HG02678 (cell line): ENCODE data around the gene MARCHF11.

Experiments
- ATAC-seq: cut with Tn5 transposase; IDR thresholded peaks from one replicate; pipeline ENCODE4 v1.9.1; 2021; ENCODE audit warnings: mild to moderate bottlenecking, moderate library complexity; ENCODE audit not compliant: unreplicated experiment

Gene MARCHF11, protein sequence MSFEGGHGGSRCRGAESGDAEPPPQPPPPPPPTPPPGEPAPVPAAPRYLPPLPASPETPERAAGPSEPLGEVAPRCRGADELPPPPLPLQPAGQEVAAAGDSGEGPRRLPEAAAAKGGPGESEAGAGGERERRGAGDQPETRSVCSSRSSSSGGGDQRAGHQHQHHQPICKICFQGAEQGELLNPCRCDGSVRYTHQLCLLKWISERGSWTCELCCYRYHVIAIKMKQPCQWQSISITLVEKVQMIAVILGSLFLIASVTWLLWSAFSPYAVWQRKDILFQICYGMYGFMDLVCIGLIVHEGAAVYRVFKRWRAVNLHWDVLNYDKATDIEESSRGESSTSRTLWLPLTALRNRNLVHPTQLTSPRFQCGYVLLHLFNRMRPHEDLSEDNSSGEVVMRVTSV

DNA sequence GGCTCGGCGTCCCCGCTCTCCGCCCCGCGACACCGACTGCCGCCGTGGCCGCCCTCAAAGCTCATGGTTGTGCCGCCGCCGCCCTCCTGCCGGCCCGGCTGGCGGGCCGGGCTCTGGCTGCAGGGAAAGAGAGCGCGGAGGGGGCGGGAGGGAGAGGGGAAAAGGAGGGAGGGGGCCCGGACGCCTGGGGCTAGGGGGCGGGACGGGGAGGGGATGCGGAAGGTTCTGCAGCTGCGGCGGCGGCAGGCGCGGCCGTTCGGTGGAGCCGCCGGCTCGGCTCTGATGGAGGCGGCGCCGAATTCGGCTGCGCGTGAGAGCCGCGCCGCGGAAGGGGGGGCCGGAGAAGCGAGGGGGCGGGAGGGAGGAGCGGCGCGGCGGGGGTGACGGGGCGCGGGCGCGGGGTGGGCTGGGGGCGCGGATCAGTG is at the start of gene MARCHF11:
TSS of gene MARCHF11 (minus strand) at position 281 of the 425 bp plus-strand sequence. CDS start at position 65, 216 bp downstream.
- no peak for ATAC-seq

DNA sequence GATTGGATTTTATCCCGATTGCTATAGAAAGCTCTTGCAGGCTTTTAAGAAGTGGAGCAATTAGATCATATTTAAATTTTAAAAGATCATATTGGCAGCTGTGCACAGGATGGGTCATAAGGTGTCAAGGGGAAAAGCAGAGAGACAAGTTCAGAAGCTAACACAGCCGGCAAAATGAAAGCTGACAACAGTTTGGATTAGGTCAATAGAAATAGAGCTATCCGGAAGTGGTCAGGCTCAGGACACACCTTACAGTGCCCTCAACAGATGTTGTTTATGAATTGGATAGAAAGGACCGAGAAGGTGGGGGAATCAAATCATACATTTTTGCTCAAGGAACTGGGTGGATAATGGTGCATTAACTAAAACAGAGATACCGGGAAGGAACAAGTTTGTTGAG is 46.3 kb upstream of the MARCHF11 start:
- ATAC-seq: no peak

DNA sequence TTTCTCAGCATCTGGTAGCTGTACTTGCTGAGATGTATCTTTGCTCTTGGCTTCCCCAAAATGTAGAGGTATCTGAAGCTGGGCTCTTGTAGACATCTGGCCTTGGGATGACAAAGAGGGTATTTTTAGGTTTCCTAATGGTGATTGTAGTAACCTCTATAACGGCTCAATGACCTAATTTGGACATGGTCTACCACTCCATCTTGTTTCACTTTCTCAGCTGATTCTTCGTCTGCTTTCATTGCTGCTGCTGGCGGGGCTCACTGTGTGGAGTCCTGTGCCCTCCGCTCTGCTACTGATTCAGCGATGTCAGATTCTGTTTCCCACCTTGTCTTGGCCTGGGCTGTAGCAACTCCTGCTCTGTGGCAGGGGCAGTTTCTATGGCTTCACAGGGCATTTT is 12.7 kb upstream of the MARCHF11 start:
- ATAC-seq: no peak

DNA sequence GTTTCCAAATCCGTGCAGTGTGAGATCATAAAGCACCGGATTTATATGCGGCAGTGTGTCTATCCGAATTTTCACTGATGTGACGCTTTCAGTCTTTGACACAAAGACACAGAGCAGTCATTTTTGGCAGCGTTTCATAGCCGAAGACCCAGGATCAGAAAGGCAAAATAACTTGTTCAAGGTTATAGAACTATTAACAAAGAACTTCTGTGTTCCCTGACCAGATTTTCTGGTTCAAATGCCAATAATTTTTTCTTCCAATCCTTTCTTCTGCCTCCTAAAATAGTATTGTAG is 1.1 kb upstream of the MARCHF11 start:
- no peak for ATAC-seq

DNA sequence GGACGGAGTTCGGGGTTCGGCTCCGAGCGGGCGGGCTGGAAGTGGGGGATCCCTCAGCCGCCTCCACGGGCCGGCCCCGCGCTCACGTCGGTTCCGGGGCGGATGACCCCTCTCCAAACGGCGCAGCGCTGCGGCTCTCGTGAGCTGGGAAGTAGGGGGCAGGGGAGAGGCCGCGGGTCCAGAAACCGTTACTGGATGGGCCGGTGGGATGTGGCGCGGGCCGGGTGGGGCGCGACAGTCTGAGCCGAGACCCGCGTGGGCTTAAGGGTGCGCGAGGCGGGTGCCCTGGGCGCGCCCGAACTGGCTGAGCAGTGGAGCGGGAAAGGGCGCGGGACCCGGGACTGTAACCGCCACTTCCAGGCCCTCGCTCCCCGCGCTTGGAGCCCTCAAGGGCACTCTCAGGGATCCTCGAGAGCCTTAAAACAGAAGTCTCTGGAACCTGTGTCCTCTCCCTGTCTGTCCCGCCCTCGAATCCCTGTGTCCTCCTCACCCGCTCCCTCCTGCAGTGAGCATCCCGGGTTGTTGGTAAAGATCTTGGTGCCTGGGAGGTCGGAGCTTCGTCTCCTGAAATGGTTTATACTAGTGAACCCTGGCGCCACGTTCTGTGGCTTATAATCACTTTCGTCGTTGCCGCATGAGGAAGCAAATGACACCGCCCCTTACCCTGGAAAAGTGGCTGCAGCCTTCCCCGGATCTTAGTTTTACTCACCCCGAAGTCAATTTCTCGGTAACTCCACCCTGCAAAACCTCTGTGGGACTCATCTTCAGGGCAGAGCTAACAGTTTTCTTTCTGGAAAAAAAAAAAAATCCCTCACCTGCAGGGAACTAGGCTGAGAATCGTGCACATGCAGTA is 571 bp upstream of the MARCHF11 start:
- no peak for ATAC-seq

DNA sequence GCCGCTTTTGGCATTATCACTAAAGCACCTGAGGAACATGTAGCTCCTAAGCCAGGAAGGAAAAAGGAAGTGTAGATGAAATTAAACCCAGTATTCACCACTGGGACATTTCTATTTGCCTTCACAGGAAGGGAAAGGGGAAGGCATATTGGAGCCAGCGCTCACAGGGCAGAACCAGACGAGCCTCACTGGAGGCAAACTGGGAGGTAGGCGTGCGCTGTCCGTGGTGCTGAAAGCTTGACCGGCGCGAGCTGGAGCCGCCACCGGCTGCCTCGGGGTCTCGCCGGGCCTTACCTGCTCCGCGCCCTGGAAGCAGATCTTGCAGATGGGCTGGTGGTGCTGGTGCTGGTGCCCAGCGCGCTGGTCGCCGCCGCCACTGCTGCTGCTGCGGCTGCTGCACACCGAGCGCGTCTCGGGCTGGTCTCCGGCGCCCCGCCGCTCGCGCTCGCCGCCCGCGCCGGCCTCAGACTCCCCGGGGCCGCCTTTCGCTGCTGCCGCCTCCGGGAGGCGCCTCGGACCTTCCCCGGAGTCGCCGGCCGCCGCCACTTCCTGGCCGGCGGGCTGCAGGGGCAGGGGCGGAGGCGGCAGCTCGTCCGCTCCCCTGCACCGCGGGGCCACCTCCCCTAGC is 732 bp downstream of the MARCHF11 start:
- ATAC-seq: no peak

DNA sequence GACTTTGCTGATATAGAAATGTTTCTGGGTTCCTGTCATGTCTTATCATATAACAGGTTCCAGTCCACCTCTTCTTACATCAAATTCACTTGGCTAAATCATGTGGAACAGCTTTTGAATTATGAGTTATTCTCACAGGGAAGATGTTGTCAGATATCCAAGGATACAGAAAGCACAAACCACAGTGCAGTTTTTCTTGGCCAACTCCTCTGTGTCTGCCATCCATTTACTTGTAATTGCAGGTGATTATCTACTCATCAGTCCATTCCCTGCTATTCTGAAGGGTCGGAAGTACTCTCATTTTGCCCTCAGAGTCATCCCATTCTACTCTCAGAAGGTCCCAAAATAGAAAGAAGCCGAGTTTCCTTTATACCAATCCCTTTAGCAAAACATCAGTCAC is 10.0 kb downstream of the MARCHF11 start:
- no peak for ATAC-seq

DNA sequence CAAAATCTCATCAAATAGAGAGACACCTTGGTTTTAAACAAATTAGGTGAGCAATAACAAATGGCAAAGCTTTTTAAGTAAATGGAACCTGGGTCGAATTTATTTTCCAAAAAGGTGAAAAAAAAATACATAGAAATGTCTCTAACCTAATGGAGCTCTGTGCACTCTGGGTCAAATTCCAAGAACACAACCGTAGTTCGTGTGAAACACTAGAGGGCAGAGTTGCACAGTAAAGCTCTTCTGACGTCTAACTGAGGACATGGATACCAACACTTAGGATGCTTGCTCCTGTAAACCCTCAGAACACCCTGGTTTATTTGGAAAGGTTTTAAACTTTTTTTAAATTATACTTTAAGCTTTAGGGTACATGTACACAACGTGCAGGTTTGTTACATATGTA is 18.9 kb downstream of the MARCHF11 start:
- ATAC-seq: peak; percentile 92

DNA sequence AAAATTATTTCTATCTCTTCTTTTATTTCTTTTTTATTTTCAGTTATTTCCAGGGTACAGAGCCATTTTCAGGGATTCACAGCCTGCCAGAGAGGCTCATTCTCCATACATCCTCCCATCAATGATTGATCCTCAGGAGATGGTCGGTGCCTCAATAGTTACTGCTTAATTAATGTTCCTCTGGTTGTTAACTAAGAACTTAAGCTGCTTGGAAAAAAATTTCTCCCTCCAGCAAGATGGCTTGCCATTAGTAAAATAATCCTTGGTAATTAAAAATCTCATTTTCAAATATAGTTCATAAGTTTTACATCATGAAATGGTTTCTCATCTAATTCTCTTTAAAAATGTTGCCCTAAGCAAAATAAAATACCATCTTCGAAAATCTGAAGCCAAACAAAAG is 20.0 kb downstream of the MARCHF11 start:
- ATAC-seq: no peak

DNA sequence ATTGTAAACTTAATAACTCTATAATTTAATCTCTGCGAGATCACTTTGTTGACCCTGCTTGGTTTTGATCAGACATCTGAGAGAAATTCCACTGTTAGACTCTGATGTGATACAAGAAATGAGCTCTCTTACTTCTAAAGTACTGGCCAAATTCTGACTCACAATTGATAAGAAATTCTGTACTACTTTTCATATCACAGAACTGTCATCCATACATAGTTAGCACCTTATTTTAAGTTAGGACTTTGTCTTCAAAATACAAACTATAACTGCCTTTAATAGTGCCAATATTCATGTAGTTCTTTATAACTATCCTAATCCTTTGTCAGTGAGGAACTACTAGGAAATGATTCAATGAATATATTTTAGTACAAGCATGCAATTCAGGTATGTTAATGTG is 23.4 kb downstream of the MARCHF11 start:
- no peak for ATAC-seq

DNA sequence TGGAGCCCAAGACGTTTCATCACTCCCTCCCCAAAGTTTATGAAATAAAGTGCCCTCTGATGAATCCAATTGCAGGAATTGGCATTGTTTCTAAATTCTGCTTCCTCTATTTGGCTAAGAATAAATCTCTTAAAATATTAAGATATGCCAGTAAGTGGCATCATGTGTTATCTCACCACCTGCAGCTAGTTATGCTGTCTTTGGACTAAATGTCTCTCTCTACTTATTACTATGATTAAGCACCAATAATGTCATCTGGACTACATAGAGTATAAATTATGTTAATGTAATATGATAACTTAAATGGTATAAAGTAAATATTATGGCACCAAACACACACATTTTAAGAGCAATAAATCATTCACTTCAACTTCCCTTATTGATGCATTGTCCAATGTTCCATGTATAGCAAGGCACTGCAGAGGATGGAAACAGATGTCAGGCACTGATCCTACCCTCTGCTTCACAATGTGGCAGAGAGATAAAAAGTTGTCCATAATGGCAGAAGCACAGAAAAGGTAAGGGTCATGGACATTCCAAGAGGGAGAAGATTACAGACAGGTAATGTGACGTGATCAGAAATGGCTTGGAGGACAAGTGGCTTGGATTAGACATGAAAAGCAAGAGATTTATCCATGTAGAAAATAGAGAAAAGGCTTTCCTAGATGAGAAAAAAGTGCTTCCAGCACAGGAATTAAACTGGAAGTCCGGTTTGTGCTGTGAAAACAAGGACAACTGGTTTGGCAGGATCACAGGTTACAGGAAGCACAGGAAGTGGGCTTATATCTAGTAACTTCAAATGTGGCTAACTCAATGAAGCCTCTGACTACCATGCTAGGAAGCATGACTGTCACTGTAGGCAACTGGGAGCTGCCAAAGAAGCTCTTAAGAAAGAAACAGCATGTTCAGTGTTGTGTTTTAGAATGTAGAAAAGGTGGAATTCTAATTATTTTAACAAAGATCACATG is 26.7 kb downstream of the MARCHF11 start:
- no peak for ATAC-seq

DNA sequence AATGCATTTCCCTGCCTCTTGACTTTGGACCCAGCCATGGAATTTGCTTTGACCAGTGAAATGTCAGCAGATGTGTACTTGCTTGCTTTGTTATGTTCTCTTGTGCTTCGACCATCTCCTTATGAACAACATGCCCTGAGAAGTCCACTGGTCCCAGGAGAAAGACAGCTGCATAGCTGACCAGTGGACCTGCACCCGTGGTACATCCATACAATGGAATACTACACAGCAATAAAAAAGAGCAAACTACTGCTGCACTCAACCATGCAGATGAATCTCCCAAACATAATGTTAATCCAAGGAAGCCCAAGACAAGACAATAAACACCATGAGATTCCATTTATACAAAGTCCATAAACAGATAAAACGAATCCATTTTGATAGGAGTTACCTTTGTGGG is 30.0 kb downstream of the MARCHF11 start:
- ATAC-seq: no peak

DNA sequence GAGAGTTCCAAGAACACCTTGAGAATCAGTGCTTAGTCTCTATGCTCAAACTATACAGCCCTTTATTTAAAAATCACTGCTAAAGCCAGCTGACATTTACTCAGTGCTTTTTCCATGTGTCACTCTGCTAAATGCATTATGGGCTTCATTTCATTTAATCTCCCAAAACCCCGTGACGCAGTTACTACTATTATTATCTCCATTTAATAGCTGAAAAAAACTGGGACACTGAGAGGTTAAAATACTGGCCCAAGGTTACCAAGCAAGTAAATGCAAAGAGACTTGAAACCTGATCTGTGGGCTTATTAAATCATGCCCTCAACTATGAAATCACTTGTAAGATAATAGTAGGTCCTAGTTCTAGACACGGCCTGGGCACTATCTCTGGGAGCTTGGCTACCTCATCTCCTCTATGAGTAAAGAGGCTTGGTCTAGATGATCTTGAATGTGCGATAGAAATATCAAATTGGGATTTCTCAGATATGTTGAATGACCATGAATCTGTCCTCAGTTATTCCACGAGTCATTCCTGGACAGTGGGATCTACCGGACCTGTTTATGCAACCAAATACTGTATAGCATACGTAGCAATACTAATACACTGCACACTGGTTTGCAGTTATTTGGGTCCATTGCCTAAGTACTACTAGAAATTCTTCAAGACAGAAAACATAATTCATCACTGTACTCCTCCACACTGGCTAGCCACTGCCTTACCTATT is 32.3 kb downstream of the MARCHF11 start:
- no peak for ATAC-seq

DNA sequence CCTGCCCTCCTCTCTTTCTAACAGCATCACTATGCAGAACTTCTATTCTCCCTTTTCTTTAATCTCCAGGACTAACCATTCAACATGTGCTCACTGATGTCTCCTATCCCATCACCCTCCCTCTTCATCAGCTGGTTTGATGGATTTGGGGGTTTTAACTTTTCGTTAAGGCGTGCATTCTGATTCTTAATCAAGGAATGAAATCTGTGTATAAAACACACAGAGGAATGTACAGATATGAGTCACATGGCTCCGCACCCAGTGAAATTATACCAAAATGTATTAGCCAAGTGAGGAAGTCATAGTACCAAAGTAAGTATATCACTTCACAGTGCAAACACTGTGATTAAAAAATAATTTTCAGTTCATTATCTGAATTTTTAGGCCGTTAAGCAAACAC is 35.2 kb downstream of the MARCHF11 start:
- ATAC-seq: no peak

DNA sequence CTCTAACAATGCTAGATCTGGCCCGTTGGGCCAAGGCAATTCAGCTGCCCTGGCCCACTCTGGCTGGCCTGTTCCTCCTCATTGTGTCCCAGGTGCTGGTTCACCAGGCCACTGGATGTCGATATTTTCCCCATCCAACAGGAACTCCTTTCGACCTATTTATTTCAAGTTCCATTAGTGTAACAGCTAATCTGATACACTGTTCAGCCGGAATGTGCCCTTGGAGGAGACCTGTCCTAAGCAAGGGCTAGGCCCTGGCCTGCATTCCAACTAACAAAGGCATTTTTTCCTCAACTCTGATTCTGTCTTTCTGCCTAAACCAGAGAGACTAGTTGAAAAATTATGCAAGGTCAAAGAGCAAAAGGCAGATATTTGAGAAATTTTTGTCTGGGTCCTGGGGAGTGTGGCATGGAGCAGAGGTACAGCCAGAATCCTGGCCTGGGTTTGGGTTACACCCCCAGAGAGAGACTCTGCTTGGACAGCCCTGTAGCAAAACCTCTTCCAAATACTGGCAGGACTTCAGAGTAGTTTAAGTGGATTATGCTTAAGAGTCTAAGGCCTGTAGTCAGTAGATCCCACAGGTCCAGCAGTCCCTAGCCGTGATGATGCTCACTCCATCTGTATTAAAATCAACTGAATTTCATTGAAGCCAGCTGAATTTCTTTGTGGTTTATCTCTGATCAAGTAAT is 36.1 kb downstream of the MARCHF11 start:
- no peak for ATAC-seq

DNA sequence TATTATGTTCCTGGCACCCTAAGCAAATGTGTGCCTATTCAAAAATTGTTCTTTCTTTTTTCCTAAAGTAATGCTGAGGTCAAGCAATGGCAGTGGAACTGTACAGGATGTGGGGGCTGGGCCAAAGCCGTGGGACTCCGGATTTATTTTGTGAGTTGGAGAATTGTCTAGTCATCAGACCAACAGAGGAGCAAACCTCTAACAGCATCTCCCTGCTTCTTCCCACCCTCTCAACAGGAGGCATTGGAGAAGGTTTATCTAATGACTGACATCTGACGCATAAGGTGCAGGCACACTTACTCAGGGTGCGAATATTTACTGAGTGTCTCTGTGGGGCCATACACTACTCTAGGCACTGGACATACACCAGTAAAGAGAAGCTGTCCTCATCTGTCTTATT is 38.6 kb downstream of the MARCHF11 start:
- no peak for ATAC-seq

DNA sequence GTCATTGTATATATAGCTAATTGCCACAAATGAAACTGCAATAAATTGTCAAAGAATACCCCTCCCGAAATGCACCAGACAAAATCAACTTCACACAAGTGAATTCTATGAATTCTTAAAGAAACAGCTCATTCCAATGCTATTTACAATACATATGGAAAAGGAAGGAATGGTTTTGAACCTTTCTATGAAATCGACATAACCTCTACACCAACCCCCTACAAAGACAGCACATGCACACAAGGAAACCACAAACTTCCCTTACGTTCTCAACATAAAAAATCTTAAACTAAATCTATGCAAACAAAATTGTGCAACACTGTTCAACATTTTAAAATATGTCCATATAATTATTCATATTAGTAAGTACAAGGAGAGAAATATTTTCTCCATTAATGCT is 39.2 kb downstream of the MARCHF11 start:
- ATAC-seq: no peak

DNA sequence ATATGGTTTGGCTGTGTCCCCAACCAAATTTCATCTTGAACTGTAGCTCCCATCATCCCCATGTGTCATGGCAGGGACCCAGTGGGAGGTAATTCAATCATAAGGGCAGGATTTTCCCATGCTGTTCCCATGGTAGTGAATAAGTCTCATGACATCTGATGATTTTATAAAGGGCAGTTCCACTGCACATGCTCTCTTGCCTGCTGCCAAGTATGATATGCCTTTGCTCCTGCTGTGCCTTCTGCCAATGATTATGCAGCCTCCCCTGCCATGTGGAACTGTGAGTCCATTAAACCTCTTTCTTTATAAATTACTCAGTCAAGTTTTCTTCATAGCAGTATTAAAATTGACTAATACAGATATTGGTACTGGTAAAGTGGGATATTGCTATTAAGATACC is 42.4 kb downstream of the MARCHF11 start:
- no peak for ATAC-seq

DNA sequence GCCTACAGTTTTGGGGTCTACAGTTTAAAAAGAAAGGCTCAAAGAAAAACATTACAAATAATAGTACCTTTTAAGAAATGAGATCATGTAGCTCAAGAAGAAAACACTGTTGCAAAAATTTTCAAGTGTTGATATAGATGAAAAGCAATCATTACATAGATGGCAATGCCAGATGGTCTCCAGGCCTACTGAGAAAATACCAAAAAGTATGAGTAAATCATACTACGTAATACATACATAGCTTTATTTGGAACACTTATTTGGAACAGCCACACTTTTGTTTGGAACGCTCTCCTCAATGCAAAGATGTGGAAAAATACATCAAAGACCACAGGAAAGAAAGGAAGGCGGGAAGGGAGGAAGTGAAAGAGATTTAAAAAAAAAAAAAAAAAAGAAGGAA is 44.1 kb downstream of the MARCHF11 start:
- ATAC-seq: no peak
